Measurements from ENCODE around the gene CYTH1. TPM values are rescaled to one million over a fixed set of nuclear protein-coding genes. Genes with fewer than 3 reads are reported as not detected.

The CYTH1 gene
- total RNA-seq, 4 donors from 2014 or later = 42.1 to 86.7 (median 67.5) TPM

DNA sequence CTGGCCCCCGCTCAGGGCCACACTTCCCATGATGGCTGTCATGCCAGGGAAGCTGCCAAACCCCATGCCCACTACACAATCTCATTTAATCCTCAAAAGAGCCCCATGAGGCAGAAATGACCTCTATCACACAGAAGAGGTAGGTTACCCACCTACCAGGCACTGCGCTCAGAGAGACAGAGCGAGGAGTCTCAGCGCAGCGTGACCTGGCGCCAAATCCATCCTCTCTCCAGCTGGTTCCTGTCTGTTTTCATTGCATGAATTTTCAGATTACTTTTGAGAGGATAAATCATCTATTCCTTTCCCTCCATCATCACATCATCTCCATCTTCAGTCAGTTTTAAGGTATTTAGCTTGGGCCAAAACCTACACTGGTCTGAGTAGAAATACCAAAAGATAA, 103.4 kb downstream of the CYTH1 start:
- intact Hi-C loops (cut with DNase I) = no loop called here
- no peak for DNase-seq
- whole genome bisulfite sequencing, 2 donors = 92 to 97% methylated on average over 6 of the region's 6 CpGs
- H3K27me3 ChIP-seq = no peaks in the 10 kb centered on the region
- peaks cover 0 to 34% (median 12%) of the 10 kb centered on the region in 3 donors for H3K4me1 ChIP-seq
- TF ChIP-seq POLR2A (IDR thresholded peaks at IDR 0.05) = no peak
- TF ChIP-seq, protein P1, sequence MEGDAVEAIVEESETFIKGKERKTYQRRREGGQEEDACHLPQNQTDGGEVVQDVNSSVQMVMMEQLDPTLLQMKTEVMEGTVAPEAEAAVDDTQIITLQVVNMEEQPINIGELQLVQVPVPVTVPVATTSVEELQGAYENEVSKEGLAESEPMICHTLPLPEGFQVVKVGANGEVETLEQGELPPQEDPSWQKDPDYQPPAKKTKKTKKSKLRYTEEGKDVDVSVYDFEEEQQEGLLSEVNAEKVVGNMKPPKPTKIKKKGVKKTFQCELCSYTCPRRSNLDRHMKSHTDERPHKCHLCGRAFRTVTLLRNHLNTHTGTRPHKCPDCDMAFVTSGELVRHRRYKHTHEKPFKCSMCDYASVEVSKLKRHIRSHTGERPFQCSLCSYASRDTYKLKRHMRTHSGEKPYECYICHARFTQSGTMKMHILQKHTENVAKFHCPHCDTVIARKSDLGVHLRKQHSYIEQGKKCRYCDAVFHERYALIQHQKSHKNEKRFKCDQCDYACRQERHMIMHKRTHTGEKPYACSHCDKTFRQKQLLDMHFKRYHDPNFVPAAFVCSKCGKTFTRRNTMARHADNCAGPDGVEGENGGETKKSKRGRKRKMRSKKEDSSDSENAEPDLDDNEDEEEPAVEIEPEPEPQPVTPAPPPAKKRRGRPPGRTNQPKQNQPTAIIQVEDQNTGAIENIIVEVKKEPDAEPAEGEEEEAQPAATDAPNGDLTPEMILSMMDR (IDR thresholded peaks at IDR 0.05) = no peak
- no peak overlapping the region for H3K27ac ChIP-seq
- H3K9me3 ChIP-seq = no peaks in the 10 kb centered on the region
- peaks cover 29 to 91% (median 38%) of the 10 kb centered on the region in 3 donors for H3K36me3 ChIP-seq
- H3K4me3 ChIP-seq = no peak overlapping the region

DNA sequence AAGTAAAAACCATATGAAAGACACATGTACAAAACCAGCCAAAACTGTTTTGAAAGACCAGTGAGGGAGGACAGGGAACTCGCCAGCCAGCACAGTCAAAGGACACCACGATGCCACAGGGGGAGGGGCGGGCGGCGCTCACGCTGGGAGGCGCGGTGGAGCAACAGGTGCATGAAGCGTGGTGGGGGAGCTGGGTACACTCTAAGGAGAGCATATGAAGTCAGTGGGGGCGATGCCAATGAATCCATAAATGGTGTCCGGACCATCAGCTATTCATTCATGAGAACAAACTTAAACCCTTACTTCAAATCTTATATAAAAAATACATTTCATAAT, 103.9 kb downstream of the CYTH1 start:
- Histone ChIP-seq H3K4me3 (no peak overlapping the region), H3K4me1 (peaks cover 0 to 40% (median 12%) of the 10 kb centered on the region in 3 donors), H3K36me3 (peaks cover 29 to 91% (median 38%) of the 10 kb centered on the region in 3 donors), H3K27ac (no peak overlapping the region), H3K27me3 (no peaks in the 10 kb centered on the region), H3K9me3 (no peaks in the 10 kb centered on the region)
- WGBS, 2 donors = 91 to 93% methylated on average over 11 of the region's 11 CpGs
- no peak for TF ChIP-seq POLR2A (IDR thresholded peaks at IDR 0.05)
- TF ChIP-seq, protein P1 (IDR thresholded peaks at IDR 0.05) = no peak
- no peak for DNase-seq
- intact Hi-C loops (cut with DNase I) = no loop called here

DNA sequence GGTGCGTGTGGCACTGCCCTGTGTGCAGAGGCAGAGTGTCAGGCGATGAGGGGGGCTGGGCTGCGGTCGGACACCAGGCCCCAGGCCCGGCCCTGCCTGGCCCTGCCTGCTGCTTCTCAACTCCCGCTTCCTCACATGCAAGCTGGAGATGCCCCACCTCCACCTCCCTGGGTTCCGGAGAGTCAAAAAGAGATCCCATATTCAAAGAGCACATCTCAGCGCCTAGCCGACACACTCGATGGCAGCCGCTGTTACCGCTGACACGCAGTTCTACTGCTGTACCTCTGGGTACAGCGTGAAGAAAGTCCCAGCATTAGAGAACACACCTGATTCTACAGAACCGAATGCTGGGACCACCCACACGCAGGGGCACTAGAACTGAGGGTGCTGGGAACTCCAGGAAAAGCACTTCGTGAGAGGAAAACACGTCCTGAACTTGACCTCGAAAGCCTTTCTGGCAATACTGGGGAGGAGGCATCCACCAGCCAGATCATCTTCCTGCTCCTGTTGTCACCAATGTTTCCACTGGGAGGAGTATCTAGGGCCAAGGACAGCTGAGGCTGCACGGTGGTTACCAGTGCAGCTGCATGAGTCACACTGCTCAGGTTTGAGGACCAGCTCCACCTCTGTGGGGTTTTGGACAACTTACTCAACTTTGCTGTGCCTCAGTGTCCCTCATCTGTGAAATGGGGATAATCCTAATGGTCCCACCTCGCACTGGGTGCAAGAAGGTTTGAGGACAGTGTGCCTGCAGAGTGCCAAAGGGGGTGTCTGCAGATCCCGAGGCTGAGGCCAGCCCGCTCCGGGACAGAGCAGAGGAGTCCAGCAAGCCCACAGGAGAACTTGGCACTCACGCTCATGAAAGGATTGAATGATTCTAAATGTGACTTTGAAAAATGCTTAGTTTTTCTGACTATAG, 104.5 kb downstream of the CYTH1 start:
- TF ChIP-seq POLR2A (IDR thresholded peaks at IDR 0.05) = no peak
- TF ChIP-seq, protein P1 (IDR thresholded peaks at IDR 0.05) = no peak
- Histone ChIP-seq H3K4me1 (peaks cover 0 to 45% (median 16%) of the 10 kb centered on the region in 3 donors), H3K9me3 (no peaks in the 10 kb centered on the region), H3K4me3 (no peak overlapping the region), H3K27me3 (no peaks in the 10 kb centered on the region), H3K27ac (no peak overlapping the region), H3K36me3 (peaks cover 29 to 91% (median 38%) of the 10 kb centered on the region in 3 donors)
- intact Hi-C loops (cut with DNase I) = no loop called here
- 88% methylated on average over 9 to 17 of the region's 25 CpGs for WGBS, 2 donors
- DNase-seq = no peak

DNA sequence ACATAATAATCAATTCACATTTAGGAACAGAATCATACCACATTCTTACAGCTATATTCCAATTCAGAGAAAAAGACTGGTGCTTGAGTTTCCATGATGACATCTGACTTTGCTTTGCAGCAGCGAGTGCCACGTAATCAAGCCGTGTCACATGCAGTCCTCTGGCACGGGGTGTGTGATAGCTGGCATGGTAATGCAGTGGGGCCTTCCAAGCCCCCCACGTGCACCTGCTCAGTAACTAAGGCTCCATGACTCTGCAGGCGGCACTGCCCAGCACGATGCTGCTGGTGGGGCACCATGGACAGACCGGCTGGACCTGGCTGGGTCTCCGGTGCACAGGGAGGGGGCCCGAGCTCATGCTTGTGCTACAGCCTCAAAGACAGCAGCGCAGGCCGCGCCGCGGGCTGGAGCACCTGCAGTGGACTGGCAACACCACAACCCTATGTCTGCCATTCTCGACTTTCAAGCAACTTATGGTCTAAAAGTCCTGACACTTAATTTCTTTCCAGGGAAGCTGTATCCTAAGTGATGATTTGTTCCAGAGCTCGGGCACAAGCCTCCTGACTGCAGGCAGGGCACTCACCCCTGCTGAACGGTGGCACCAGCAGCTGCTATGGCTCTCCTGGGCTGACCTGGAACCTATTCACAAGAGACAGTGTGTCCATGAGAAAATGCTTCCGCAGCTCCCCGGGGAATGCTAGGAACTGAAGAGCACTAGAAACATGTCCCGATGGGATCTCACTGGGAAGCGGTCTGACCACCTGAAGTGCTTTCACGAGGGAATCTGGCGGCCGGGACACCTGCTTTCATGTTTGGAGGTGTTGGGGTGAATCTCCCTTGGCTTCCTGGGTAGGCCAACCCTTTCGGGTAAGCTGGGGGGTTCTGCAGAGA, 105.4 kb downstream of the CYTH1 start:
- DNase-seq = no peak
- intact Hi-C loops (cut with DNase I) = no loop called here
- 95% methylated on average over 13 of the region's 26 CpGs; no CpG with 5 or more reads in 1 of the 2 donors for WGBS, 2 donors
- H3K27me3 ChIP-seq = no peaks in the 10 kb centered on the region
- TF ChIP-seq POLR2A (IDR thresholded peaks at IDR 0.05) = no peak
- TF ChIP-seq, protein P1 (IDR thresholded peaks at IDR 0.05) = no peak
- no peak overlapping the region for H3K4me3 ChIP-seq
- peaks cover 29 to 86% (median 38%) of the 10 kb centered on the region in 3 donors for H3K36me3 ChIP-seq
- H3K9me3 ChIP-seq = no peaks in the 10 kb centered on the region
- H3K27ac ChIP-seq = no peak overlapping the region
- H3K4me1 ChIP-seq = peaks cover 0 to 38% (median 14%) of the 10 kb centered on the region in 3 donors
